Measurements from ENCODE around the gene ARAP3. TPM values are rescaled to one million over a fixed set of nuclear protein-coding genes. Genes with fewer than 3 reads are reported as not detected.
A peak's percentile ranks its signal among the peaks of the same experiment; 100 is the strongest.

Gene ARAP3
- total RNA-seq, 1 experiment from 2014 or later, result 27.6 TPM

GRCh38 chr5:141615991-141616720 lies 65.9 kb downstream of the ARAP3 start:
- Mint-ChIP-seq H3K27me3 (ENCODE audit: low read depth) (no peaks in the 10 kb centered on the region), H3K36me3 (ENCODE audit: insufficient read depth in 1 of 3, low read depth in 3 of 3) (peaks cover 0 to 15% (median 8%) of the 10 kb centered on the region in 3 experiments; a peak in 4 of 7 replicates), H3K4me3 (peak overlapping the region; percentile 91 to 98; a peak in 4 of 5 replicates), H3K4me1 (peaks cover 43 to 53% of the 10 kb centered on the region in 2 experiments), H3K27ac (peak overlapping the region in 1 of 3 experiments; percentile 5; a peak in 1 of 7 replicates), H3K9me3 (peaks cover 0 to 3% of the 10 kb centered on the region in 2 experiments; a peak in 1 of 5 replicates)
- H3K18ac ChIP-seq (ENCODE audit: insufficient read length, low read depth, low read length), result no peak overlapping the region
- no peaks in the 10 kb centered on the region for H3K27me3 ChIP-seq (ENCODE audit: insufficient read depth, low read length)
- no peaks in the 10 kb centered on the region for H3K23me2 ChIP-seq (ENCODE audit: insufficient read length, low read depth, low read length, poor library complexity, severe bottlenecking)
- H3K79me1 ChIP-seq (ENCODE audit: insufficient read depth, low read depth, low read length, poor library complexity, severe bottlenecking), result no peaks in the 10 kb centered on the region
- H4K5ac ChIP-seq (ENCODE audit: insufficient read length, low read depth, low read length), result no peak overlapping the region
- no CpG with 5 or more reads among the region's 9 CpGs for WGBS (ENCODE audit: extremely low coverage, insufficient read length, low lambda C conversion rate)
- H3T11ph ChIP-seq (ENCODE audit: low read length), result no peak overlapping the region
- H3K4me2 ChIP-seq (ENCODE audit: insufficient read depth, insufficient read length, low read length), result no peak overlapping the region
- H2BK5ac ChIP-seq (ENCODE audit: insufficient read length, low read length), result no peak overlapping the region
- no peak overlapping the region for H2BK20ac ChIP-seq (ENCODE audit: low read depth, low read length, poor library complexity, severe bottlenecking)
- no peaks in the 10 kb centered on the region for H4K20me1 ChIP-seq (ENCODE audit: control insufficient read depth, insufficient read depth, insufficient read length)
- H3K79me2 ChIP-seq (ENCODE audit: insufficient read depth, low read length), result peaks cover 15% of the 10 kb centered on the region; the same call in 1 of the 2 replicates
- no peak overlapping the region for H3K9ac ChIP-seq (ENCODE audit: extremely low read depth, insufficient read length, low read length)
- no peak overlapping the region for H4K8ac ChIP-seq (replicated peaks; ENCODE audit: insufficient read length, low read depth, low read length)
- no peak overlapping the region for H3K27ac ChIP-seq (ENCODE audit: insufficient read length, low read depth, low read length)
- no peak for TF ChIP-seq CTCF (conservative IDR thresholded peaks at IDR 0.05)
- no peak overlapping the region for H2BK120ac ChIP-seq (ENCODE audit: low read depth, low read length, poor library complexity, severe bottlenecking)
- no peak overlapping the region for H2AFZ ChIP-seq (ENCODE audit: low read length)
- H3K56ac ChIP-seq (ENCODE audit: insufficient read length, low read depth, low read length), result no peak overlapping the region
- no peak for DNase-seq
- H3K4ac ChIP-seq (ENCODE audit: low read depth, low read length), result no peak overlapping the region
- no peak overlapping the region for H2AK5ac ChIP-seq (ENCODE audit: insufficient read length, low read length)
- H3K23ac ChIP-seq (ENCODE audit: insufficient read length, low read depth, low read length), result no peak overlapping the region
- no peaks in the 10 kb centered on the region for H3K9me3 ChIP-seq (ENCODE audit: control insufficient read depth, low read depth, low read length)
- H4K91ac ChIP-seq (ENCODE audit: insufficient read length, low read depth, low read length), result no peak overlapping the region
- peaks cover 2% of the 10 kb centered on the region for H3K4me1 ChIP-seq (ENCODE audit: insufficient read depth, low read length)
- no peak overlapping the region for H3K14ac ChIP-seq (ENCODE audit: insufficient read depth, low read length)
- H2BK12ac ChIP-seq (ENCODE audit: insufficient read length, low read depth, low read length), result no peak overlapping the region
- no peak overlapping the region for H2BK15ac ChIP-seq (ENCODE audit: low read depth, low read length)

Data from H9 (cell line).